Stimulated activated CD4-positive, alpha-beta T cell treated with anti-CD3 and anti-CD28 coated beads, Interleukin-4, amount 100 ng/mL, for 24 hours (primary cell): ENCODE data around the gene STRBP.
A peak's percentile ranks its signal among the peaks of the same experiment; 100 is the strongest.
"Not testable (repeated sequence)": the region's sequence is repeated elsewhere in the genome, so short reads cannot be mapped to it uniquely, and the experiment has no call there.

Experiments
- DNase-seq: peaks from one replicate; pipeline ENCODE4 v3.0.0-alpha.2; 2020

The STRBP gene

GRCh38 chr9:123268465-123269259 lies at the start of gene STRBP:
Gene STRBP, minus strand, starts transcription at chr9:123268586. Its CDS starts 84,452 bp downstream, at chr9:123184134.
- peak; percentile 89 for DNase-seq

- no peak for DNase-seq
These were observed 47.8 kb upstream of the STRBP start for GRCh38 chr9:123316053-123316718.

- no peak for DNase-seq
These were observed 47.2 kb upstream of the STRBP start for GRCh38 chr9:123315635-123316034.

- DNase-seq, result no peak
These were observed 46.2 kb upstream of the STRBP start for GRCh38 chr9:123314617-123315016.

- no peak for DNase-seq
These were observed 44.0 kb upstream of the STRBP start for GRCh38 chr9:123312306-123312877.

GRCh38 chr9:123311250-123311752 lies 42.9 kb upstream of the STRBP start:
- DNase-seq, result no peak

GRCh38 chr9:123310551-123311249 lies 42.3 kb upstream of the STRBP start:
- no peak for DNase-seq

GRCh38 chr9:123309611-123310010 lies 41.2 kb upstream of the STRBP start:
- DNase-seq, result no peak

- no peak for DNase-seq
These were observed 37.5 kb upstream of the STRBP start for GRCh38 chr9:123305879-123306278.

- no peak for DNase-seq
These were observed 35.9 kb upstream of the STRBP start for GRCh38 chr9:123304340-123304691.

GRCh38 chr9:123302348-123303214 lies 34.2 kb upstream of the STRBP start:
- DNase-seq, result no peak

GRCh38 chr9:123301936-123302335 lies 33.5 kb upstream of the STRBP start:
- DNase-seq, result not testable (repeated sequence)

GRCh38 chr9:123300554-123300953 lies 32.2 kb upstream of the STRBP start:
- DNase-seq, result no peak

- no peak for DNase-seq
These were observed 31.3 kb upstream of the STRBP start for GRCh38 chr9:123299558-123300126.

- no peak for DNase-seq
These were observed 27.8 kb upstream of the STRBP start for GRCh38 chr9:123296174-123296573.

GRCh38 chr9:123291736-123292135 lies 23.4 kb upstream of the STRBP start:
- no peak for DNase-seq

- DNase-seq, result no peak
These were observed 22.4 kb upstream of the STRBP start for GRCh38 chr9:123290764-123291163.

- no peak for DNase-seq
These were observed 19.3 kb upstream of the STRBP start for GRCh38 chr9:123287639-123288038.

- no peak for DNase-seq
These were observed 17.9 kb upstream of the STRBP start for GRCh38 chr9:123286324-123286723.

GRCh38 chr9:123284656-123285055 lies 16.3 kb upstream of the STRBP start:
- DNase-seq, result no peak

- DNase-seq, result no peak
These were observed 15.1 kb upstream of the STRBP start for GRCh38 chr9:123283455-123283854.

GRCh38 chr9:123283048-123283408 lies 14.6 kb upstream of the STRBP start:
- DNase-seq, result no peak
